Gastroesophageal sphincter (tissue), 4 donors: Measurements from ENCODE around the gene CIAO2B. TPM values are rescaled to one million over a fixed set of nuclear protein-coding genes. Genes with fewer than 3 reads are reported as not detected.

Experiments
- ATAC-seq: fragments of 150-250 bp; one replicate; pipeline ENCODE4 v1.9.1; 2016; ENCODE audit warnings: mild to moderate bottlenecking, moderate library complexity
- H3K27ac ChIP-seq, 4 donors: fragments of 200-600 bp; sonication (generic) in 3 of 4; 1 replicate in 3 of 4; 2 replicates in 1 of 4; pipeline ENCODE4 v1.5.1; 2016 to 2019
- H3K27me3 ChIP-seq: fragments of 200-600 bp; sonication (generic); one replicate; pipeline ENCODE4 v1.5.1; 2019
- H3K36me3 ChIP-seq, 2 donors: fragments of 200-600 bp; sonication (generic); one replicate each; pipeline ENCODE4 v1.5.1; 2019; ENCODE audit warnings: control low read depth in 1 of 2
- H3K4me1 ChIP-seq, 3 donors: fragments of 200-600 bp; sonication (generic); 1 replicate in 2 of 3; 2 replicates in 1 of 3; pipeline ENCODE4 v1.5.1; 2016 to 2019; ENCODE audit warnings: control low read depth in 2 of 3
- H3K4me3 ChIP-seq, 2 donors: fragments of 200-600 bp; sonication (generic); one replicate each; pipeline ENCODE4 v1.5.1; 2019; ENCODE audit warnings: mild to moderate bottlenecking in 1 of 2, moderate library complexity in 1 of 2
- H3K9me3 ChIP-seq, 3 donors: fragments of 200-600 bp; sonication (generic); one replicate each; pipeline ENCODE4 v1.5.1; 2017 to 2019; ENCODE audit warnings: control low read depth in 2 of 3
- CTCF ChIP-seq, 4 experiments: fragments of 200-600 bp in 2 of 4; fragments of 450-650 bp in 2 of 4; sonication (generic) in 1 of 4; IDR thresholded peaks; one replicate each; pipeline ENCODE4 v1.5.1; 2017 to 2019; ENCODE audit warnings: antibody characterized with exemption in 4 of 4, mild to moderate bottlenecking in 2 of 4, moderate library complexity in 2 of 4
- EP300 ChIP-seq: sonication (generic); formaldehyde crosslinking; IDR thresholded peaks from one replicate; pipeline ENCODE4 v1.6.1; 2017; ENCODE audit warnings: antibody characterized with exemption, mild to moderate bottlenecking
- POLR2A ChIP-seq, 2 donors: fragments of 450-650 bp; IDR thresholded peaks; one replicate each; pipeline ENCODE4 v1.6.1; 2017; ENCODE audit warnings: antibody characterized with exemption in 2 of 2, mild to moderate bottlenecking in 2 of 2, moderate library complexity in 1 of 2
- POLR2AphosphoS5 ChIP-seq: sonication (generic); formaldehyde crosslinking; IDR thresholded peaks from one replicate; pipeline ENCODE4 v1.6.1; 2017; ENCODE audit warnings: antibody characterized with exemption
- WGBS, 2 donors: methylation state at CpG; one replicate each; pipeline ENCODE4 v1.1.5; 2018; ENCODE audit warnings: low coverage in 1 of 2; 5-methylcytosine and 5-hydroxymethylcytosine counted together
- total RNA-seq, 4 donors: library from RNA; depleted of rRNA; stranded (reverse); fragments of >200 nt; gene quantifications; one replicate each; pipeline ENCODE4 v1.1.0, GENCODE V29; 2016

Gene CIAO2B
- total RNA-seq, 4 donors from 2014 or later = 54.3 to 88.9 (median 79.5) TPM

GRCh38 chr16:66923247-66923731 is 10.9 kb downstream of the CIAO2B start:
- TF ChIP-seq EP300 (no peak), POLR2AphosphoS5 (peak; percentile 84), CTCF (IDR thresholded peaks at IDR 0.05) (no peak), POLR2A (IDR thresholded peaks at IDR 0.05) (no peak)
- peak; percentile 46 for ATAC-seq
- H3K4me1 ChIP-seq = peaks cover 2 to 98% (median 31%) of the 10 kb centered on the region in 3 donors
- peaks cover 3% of the 10 kb centered on the region for H3K27me3 ChIP-seq
- H3K27ac ChIP-seq = peak overlapping the region; percentile 87 to 96 (median 93)
- 23% methylated on average over 7 of the region's 18 CpGs; no CpG with 5 or more reads in 1 of the 2 donors for WGBS, 2 donors
- H3K9me3 ChIP-seq = no peaks in the 10 kb centered on the region
- peaks cover 0 to 8% of the 10 kb centered on the region in 2 donors for H3K36me3 ChIP-seq
- peak overlapping the region; percentile 64 to 83 for H3K4me3 ChIP-seq

GRCh38 chr16:66921729-66922450 is 12.3 kb downstream of the CIAO2B start:
- peaks cover 3% of the 10 kb centered on the region for H3K27me3 ChIP-seq
- ATAC-seq = no peak
- WGBS, 2 donors = 73% methylated on average over 4 of the region's 42 CpGs; no CpG with 5 or more reads in 1 of the 2 donors
- TF ChIP-seq POLR2A (IDR thresholded peaks at IDR 0.05) = no peak
- no peak for TF ChIP-seq EP300
- TF ChIP-seq CTCF (IDR thresholded peaks at IDR 0.05) = no peak
- no peak for TF ChIP-seq POLR2AphosphoS5
- H3K4me3 ChIP-seq = no peak overlapping the region
- H3K36me3 ChIP-seq = peaks cover 0 to 8% of the 10 kb centered on the region in 2 donors
- H3K9me3 ChIP-seq = no peaks in the 10 kb centered on the region
- peaks cover 2 to 84% (median 29%) of the 10 kb centered on the region in 3 donors for H3K4me1 ChIP-seq
- H3K27ac ChIP-seq = peak overlapping the region; percentile 48 to 92 (median 84)

GRCh38 chr16:66920924-66921680 is 13.1 kb downstream of the CIAO2B start:
- Histone ChIP-seq H3K9me3 (no peaks in the 10 kb centered on the region), H3K27ac (peak overlapping the region; percentile 48 to 92 (median 84)), H3K4me1 (peaks cover 2 to 76% (median 25%) of the 10 kb centered on the region in 3 donors), H3K36me3 (peaks cover 0 to 8% of the 10 kb centered on the region in 2 donors), H3K4me3 (no peak overlapping the region), H3K27me3 (peaks cover 3% of the 10 kb centered on the region)
- WGBS, 2 donors = 80 to 82% methylated on average over 2 to 4 of the region's 9 CpGs
- ATAC-seq = peak; percentile 33
- TF ChIP-seq POLR2AphosphoS5 = no peak

GRCh38 chr16:66920299-66920590 is 14.0 kb downstream of the CIAO2B start:
- no peak for TF ChIP-seq POLR2A (IDR thresholded peaks at IDR 0.05)
- no peak for TF ChIP-seq POLR2AphosphoS5
- no peak for TF ChIP-seq EP300
- TF ChIP-seq CTCF (IDR thresholded peaks at IDR 0.05) = no peak
- Histone ChIP-seq H3K36me3 (peaks cover 0 to 8% of the 10 kb centered on the region in 2 donors), H3K4me1 (peaks cover 2 to 67% (median 20%) of the 10 kb centered on the region in 3 donors), H3K9me3 (no peaks in the 10 kb centered on the region), H3K27ac (peak overlapping the region in 3 of 4 donors; percentile 81 to 92 (median 87)), H3K27me3 (peaks cover 3% of the 10 kb centered on the region), H3K4me3 (no peak overlapping the region)
- ATAC-seq = no peak
- 0 to 40% methylated on average over 1 of the region's 2 CpGs for WGBS, 2 donors

GRCh38 chr16:66919569-66920298 is 14.5 kb downstream of the CIAO2B start:
- TF ChIP-seq EP300 (no peak), POLR2AphosphoS5 (no peak), POLR2A (IDR thresholded peaks at IDR 0.05) (no peak), CTCF (IDR thresholded peaks at IDR 0.05) (no peak)
- H3K9me3 ChIP-seq = no peaks in the 10 kb centered on the region
- H3K4me1 ChIP-seq = peaks cover 2 to 62% (median 20%) of the 10 kb centered on the region in 3 donors
- peak overlapping the region in 3 of 4 donors; percentile 81 to 92 (median 87) for H3K27ac ChIP-seq
- H3K4me3 ChIP-seq = no peak overlapping the region
- H3K36me3 ChIP-seq = peaks cover 0 to 8% of the 10 kb centered on the region in 2 donors
- peaks cover 3% of the 10 kb centered on the region for H3K27me3 ChIP-seq
- no peak for ATAC-seq
- 60% methylated on average over 2 of the region's 5 CpGs; no CpG with 5 or more reads in 1 of the 2 donors for WGBS, 2 donors
